Muscle layer of colon (tissue), 2 donors: ENCODE measurements around the gene SLC25A12.

Source experiments
- H3K27ac ChIP-seq: one replicate; pipeline ENCODE4 v1.7.0; 2013; ENCODE audit warnings: low read depth, mild to moderate bottlenecking, low read length, moderate library complexity
- H3K27me3 ChIP-seq, 2 donors: one replicate each; pipeline ENCODE4 v1.7.0; 2013; ENCODE audit warnings: low read length in 2 of 2, mild to moderate bottlenecking in 2 of 2; ENCODE audit not compliant: insufficient read depth in 2 of 2, control insufficient read depth in 1 of 2
- H3K36me3 ChIP-seq: one replicate; pipeline ENCODE4 v1.7.0; 2013; ENCODE audit warnings: mild to moderate bottlenecking, low read length; ENCODE audit not compliant: insufficient read depth
- H3K4me1 ChIP-seq: one replicate; pipeline ENCODE4 v1.7.0; 2013; ENCODE audit warnings: mild to moderate bottlenecking, low read length; ENCODE audit not compliant: insufficient read depth
- H3K4me3 ChIP-seq, 2 donors: one replicate each; pipeline ENCODE4 v1.7.0; 2013; ENCODE audit warnings: low read length in 2 of 2, low read depth in 1 of 2, mild to moderate bottlenecking in 1 of 2, moderate library complexity in 1 of 2
- H3K9ac ChIP-seq: one replicate; pipeline ENCODE4 v1.7.0; 2013; ENCODE audit warnings: low read length
- H3K9me3 ChIP-seq: one replicate; pipeline ENCODE4 v1.7.0; 2013; ENCODE audit warnings: mild to moderate bottlenecking, low read length
- donor health status: abdominal sarcoma.
- donor health status: Adenocarcinoma of cecum.

Gene SLC25A12, protein sequence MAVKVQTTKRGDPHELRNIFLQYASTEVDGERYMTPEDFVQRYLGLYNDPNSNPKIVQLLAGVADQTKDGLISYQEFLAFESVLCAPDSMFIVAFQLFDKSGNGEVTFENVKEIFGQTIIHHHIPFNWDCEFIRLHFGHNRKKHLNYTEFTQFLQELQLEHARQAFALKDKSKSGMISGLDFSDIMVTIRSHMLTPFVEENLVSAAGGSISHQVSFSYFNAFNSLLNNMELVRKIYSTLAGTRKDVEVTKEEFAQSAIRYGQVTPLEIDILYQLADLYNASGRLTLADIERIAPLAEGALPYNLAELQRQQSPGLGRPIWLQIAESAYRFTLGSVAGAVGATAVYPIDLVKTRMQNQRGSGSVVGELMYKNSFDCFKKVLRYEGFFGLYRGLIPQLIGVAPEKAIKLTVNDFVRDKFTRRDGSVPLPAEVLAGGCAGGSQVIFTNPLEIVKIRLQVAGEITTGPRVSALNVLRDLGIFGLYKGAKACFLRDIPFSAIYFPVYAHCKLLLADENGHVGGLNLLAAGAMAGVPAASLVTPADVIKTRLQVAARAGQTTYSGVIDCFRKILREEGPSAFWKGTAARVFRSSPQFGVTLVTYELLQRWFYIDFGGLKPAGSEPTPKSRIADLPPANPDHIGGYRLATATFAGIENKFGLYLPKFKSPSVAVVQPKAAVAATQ

DNA sequence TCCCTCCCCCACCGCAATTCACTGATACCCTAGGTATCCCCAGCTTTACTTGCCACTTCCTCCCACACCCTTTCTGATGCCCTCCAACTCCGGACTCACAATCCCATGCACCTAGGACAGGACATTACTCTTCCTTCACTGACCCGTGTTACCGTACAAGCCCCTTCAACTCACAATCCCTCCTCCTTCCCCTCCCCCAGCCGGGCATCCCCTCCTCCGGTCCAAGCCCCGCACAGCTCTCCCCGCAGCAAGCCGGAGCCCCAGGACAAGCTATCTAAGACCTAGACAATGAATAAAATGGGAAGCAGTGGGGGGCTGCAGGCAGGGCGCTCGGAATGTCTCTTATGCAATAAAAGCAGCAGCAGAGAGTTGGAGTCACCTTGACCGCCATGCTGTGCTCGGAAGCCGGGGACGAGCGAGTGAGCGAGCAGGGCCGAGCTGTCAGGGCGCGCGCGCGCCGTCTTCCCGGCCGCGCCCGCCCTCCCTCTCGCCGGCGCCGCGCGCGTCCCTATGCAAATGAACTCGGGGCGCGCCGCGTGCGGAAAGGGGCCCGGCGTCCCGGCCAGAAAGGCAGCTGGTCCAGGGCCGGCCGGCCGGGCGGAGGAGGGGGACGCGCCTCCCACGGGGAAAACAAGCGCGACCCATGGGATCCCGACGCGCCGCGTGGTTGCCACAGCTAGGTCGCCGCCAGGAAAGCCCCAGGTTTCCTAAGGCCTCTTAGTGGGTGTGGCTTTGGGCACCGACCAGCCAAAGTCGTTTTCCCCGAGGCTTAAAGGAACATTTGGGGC, at the start of gene SLC25A12:
Gene SLC25A12, minus strand, starts transcription at position 421 of the 788 bp plus-strand sequence. Its CDS starts 30 bp downstream, at position 391.
- Histone ChIP-seq H3K9me3 (no peaks in the 10 kb centered on the region), H3K4me1 (peaks cover 30% of the 10 kb centered on the region), H3K27ac (peak within 1 kb of the TSS; percentile 92), H3K36me3 (no peaks in the 10 kb centered on the region), H3K4me3 (peak within 1 kb of the TSS; percentile 78 to 89), H3K27me3 (no peaks in the 10 kb centered on the region), H3K9ac (peak within 1 kb of the TSS; percentile 78)

DNA sequence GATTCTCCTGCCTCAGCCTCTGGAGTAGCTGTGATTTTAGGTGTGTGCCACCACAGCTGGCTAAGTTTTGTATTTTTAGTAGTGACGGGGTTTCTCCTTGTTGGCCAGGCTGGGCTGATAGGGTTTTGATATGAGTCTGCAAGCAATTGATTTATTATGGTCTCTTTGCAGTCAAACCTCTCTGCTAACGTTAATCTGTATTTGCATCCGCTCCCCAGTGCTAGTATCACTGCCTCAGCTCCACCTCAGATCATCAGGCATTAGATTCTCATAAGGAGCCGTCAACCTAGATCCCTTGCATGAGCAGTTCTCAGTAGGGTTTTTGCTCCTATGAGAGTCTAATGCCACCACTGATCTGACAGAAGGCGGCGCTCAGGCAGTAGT, 47.3 kb upstream of the SLC25A12 start:
- Histone ChIP-seq H3K4me1 (peaks cover under 1% of the 10 kb centered on the region), H3K9me3 (no peaks in the 10 kb centered on the region), H3K9ac (no peak overlapping the region), H3K27ac (no peak overlapping the region), H3K36me3 (no peaks in the 10 kb centered on the region), H3K27me3 (no peaks in the 10 kb centered on the region), H3K4me3 (no peak overlapping the region)

DNA sequence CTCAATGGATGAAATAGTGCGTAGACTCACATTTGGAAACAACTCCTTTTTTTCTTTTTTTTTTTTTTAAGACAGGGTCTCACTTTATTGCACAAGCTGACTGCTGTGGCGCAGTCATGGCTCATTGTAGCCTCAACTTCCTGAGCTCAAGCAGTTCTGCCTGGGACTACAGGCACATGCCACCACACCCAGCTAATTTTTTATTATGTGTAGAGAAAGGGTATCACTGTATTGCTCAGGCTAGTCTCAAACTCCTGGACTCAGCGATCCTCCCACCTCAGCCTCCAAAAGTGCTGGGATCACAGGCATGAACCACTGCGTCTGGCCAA, 45.7 kb upstream of the SLC25A12 start:
- Histone ChIP-seq H3K27me3 (no peaks in the 10 kb centered on the region), H3K36me3 (no peaks in the 10 kb centered on the region), H3K4me1 (peaks cover 7% of the 10 kb centered on the region), H3K9ac (no peak overlapping the region), H3K9me3 (no peaks in the 10 kb centered on the region), H3K27ac (no peak overlapping the region), H3K4me3 (no peak overlapping the region)

DNA sequence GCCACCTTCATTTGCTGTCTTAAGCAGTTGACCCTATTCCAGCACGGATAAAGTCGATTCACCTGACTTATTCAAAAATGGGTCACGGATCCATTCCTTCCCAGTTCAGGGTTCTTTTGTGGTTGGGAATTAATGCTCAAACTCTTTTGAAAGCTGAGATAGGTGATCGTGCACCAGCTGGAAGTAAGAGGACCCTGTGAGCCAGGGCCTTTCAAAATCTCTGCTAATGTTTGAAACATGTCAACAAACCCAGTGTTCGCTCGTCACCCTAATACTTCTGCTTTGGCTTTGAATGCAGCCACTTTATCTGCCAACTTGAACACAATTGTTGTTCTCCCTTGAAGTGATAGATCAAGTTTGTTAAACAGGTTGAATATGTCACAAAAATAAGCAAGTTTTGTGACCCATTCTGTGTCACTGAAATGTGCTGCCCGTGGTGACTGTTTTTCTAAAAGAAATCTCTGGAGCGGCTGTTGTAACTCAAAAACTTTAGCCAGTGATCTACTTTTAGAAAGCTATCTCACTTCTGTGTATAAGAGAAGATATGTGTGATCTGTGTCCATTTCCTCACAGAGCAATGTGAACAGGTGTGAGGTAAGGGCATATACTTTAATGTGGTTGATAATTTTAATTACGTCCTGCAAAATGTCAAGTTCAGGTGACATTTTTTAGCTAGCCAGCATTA, 45.2 kb upstream of the SLC25A12 start:
- H3K9ac ChIP-seq: no peak overlapping the region
- no peaks in the 10 kb centered on the region for H3K27me3 ChIP-seq
- H3K27ac ChIP-seq: no peak overlapping the region
- H3K36me3 ChIP-seq: no peaks in the 10 kb centered on the region
- peaks cover 7% of the 10 kb centered on the region for H3K4me1 ChIP-seq
- no peaks in the 10 kb centered on the region for H3K9me3 ChIP-seq
- H3K4me3 ChIP-seq: no peak overlapping the region

DNA sequence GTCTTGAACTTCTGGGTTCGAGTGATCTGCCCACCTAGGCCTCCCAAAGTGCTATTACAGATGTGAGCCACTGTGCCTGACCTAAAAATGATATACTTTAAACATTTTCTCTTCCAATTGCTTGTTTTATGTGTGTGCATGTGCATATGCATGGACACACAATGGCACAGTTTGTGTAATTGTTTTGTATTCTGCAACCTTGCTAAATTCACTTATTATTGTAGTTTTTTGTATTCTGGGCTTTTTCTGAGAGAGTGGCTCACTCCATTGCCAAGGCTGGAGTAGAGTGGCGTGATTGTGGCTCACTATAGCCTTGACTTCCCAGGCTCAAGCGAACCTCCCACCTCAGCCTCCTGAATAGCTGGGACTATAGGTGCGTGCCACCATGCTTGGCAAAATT, 36.3 kb upstream of the SLC25A12 start:
- Histone ChIP-seq H3K27me3 (no peaks in the 10 kb centered on the region), H3K36me3 (peaks cover 8% of the 10 kb centered on the region), H3K9ac (no peak overlapping the region), H3K27ac (no peak overlapping the region), H3K9me3 (no peaks in the 10 kb centered on the region), H3K4me3 (no peak overlapping the region), H3K4me1 (no peaks in the 10 kb centered on the region)

DNA sequence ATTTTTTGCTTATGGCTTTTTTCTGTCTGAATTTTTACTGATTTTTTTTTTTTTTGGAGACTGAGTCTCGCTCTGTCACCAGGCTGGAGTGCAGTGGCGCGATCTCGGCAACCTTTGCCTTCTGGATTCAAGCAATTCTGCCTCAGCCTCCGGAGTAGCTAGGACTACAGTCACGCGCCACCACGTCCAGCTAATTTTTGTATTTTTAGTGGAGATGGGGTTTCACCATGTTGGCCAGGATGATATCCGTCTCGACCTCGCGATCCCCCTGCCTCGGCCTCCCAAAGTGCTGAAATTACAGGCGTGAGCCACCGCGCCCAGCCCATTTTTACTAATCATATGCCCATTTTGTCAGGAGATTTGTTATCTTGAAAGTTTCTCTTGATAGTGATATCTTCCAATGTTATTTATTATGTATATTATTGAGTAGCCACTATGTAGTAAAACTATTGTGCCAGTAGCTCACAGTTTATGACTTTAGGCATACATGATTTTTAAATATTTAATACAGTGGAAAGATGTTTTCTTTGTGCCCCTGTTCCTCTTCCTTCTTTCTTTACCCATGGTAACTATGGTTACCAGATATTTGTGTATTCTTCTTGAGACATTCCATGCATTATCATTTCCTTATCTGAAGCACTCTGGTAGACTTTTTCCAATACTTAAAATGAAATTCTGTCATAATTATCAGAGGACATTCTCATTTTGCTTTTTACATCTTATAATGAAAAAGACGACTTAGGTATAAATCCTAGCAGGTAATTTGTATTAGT, 30.3 kb upstream of the SLC25A12 start:
- H3K27ac ChIP-seq: no peak overlapping the region
- H3K4me3 ChIP-seq: peak overlapping the region in 1 of 2 donors; percentile 72
- H3K9ac ChIP-seq: no peak overlapping the region
- peaks cover 8% of the 10 kb centered on the region for H3K36me3 ChIP-seq
- no peaks in the 10 kb centered on the region for H3K9me3 ChIP-seq
- peaks cover 19% of the 10 kb centered on the region for H3K4me1 ChIP-seq
- H3K27me3 ChIP-seq: no peaks in the 10 kb centered on the region

DNA sequence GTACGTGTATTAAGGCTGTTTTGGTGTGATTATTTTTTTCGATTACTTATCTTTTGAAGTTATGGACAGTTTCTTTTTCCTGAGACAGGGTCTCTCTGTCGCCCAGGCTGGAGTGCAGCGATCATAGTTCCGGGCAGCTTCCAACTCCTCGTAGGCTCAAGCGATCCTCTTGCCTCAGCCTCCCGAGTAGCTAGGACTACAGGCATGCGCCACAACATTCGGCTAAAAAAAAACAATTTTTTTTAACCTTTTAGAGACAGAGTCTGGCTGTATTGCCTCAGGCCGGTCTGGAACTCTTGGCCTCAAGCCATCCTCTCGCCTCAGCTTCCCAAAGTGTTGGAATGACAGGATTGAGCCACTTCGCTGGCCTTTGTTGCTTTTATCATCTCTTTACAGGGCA, 29.2 kb upstream of the SLC25A12 start:
- Histone ChIP-seq H3K9me3 (no peaks in the 10 kb centered on the region), H3K27me3 (no peaks in the 10 kb centered on the region), H3K27ac (peak overlapping the region; percentile 95), H3K36me3 (peaks cover 8% of the 10 kb centered on the region), H3K4me3 (peak overlapping the region; percentile 64 to 72), H3K9ac (peak overlapping the region; percentile 84), H3K4me1 (peaks cover 19% of the 10 kb centered on the region)

DNA sequence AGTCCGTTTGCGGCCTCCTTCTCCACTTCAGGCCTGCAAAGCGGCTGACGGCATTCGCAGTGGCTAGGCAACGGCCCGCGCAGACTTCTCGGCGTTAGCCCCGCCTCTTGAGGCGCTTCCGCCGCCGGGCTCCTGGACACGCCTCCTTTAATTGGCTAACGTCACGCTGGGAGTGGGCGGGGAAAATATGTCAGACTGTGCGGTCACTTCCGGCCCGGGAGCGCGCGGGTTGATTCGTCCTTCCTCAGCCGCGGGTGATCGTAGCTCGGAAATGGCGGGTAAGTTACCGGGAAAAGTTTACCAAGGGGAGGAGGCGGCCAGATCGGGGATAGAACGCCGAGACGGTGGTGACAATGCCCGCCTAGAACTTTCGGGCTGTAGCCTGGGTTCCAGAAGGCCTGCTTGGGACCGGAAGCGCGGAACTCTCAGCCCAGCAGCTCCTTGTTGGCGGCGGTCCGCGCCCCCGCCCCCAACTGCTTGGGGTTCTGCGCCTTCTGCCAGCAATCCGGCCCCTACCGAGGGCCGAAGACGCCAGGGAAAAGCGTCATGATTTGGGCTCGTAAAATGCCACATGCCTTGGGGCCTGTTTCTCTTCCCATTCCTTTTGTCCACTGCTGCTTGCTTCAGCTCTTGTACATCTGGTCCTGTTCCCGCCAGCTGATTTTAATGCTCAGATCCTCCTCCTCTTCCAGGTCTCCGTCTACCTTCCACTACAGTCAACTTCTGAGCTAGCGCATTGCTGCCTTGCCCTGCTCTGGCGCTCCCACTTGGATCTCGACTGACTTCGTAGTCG, 28.4 kb upstream of the SLC25A12 start, which contains the start of gene HAT1:
Gene HAT1, plus strand, starts transcription at position 232 of the 793 bp plus-strand sequence. Its CDS starts 40 bp downstream, at position 272.
- Histone ChIP-seq H3K9ac (peak within 1 kb of the TSS; percentile 84), H3K36me3 (peaks cover 8% of the 10 kb centered on the region), H3K4me1 (peaks cover 19% of the 10 kb centered on the region), H3K27me3 (no peaks in the 10 kb centered on the region), H3K4me3 (peak within 1 kb of the TSS; percentile 64 to 72), H3K27ac (peak within 1 kb of the TSS; percentile 95), H3K9me3 (no peaks in the 10 kb centered on the region)

DNA sequence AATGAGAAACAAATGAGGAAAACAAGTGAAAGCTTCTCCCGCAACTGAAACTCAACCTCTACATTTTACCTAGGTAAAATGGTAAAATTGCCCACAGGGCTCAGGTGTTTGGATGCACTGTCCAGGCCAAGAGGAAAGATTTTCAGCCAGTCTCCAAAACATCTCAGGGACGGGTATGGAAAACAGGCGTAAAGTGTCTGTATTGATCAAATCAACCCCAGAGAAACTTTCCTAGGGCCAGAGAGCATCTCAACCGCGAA, 27.9 kb upstream of the SLC25A12 start:
- peak overlapping the region; percentile 57 for H3K9ac ChIP-seq
- peaks cover 19% of the 10 kb centered on the region for H3K4me1 ChIP-seq
- H3K27me3 ChIP-seq: no peaks in the 10 kb centered on the region
- H3K27ac ChIP-seq: peak overlapping the region; percentile 95
- H3K36me3 ChIP-seq: peaks cover 4% of the 10 kb centered on the region
- peak overlapping the region in 1 of 2 donors; percentile 72 for H3K4me3 ChIP-seq
- no peaks in the 10 kb centered on the region for H3K9me3 ChIP-seq

DNA sequence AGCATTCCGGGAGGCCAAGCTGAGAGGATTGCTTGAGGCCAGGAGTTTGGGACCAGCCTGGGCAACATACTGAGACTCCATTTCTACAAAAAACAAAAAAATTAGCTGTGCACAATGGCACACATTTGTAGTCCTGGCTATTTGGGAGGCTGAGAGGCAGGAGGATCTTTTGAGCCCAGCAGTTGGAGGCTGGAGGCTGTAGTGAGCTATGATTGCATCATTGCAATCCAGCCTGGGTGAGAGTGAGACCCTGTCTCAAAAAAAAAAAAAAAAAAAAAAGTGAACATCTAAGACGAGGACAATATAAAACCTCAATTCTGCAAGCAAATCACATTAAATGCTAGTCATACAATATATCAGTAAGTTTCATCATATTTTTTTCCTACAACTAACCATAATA, 25.4 kb upstream of the SLC25A12 start:
- Histone ChIP-seq H3K4me3 (no peak overlapping the region), H3K9ac (no peak overlapping the region), H3K27ac (no peak overlapping the region), H3K36me3 (no peaks in the 10 kb centered on the region), H3K27me3 (no peaks in the 10 kb centered on the region), H3K9me3 (no peaks in the 10 kb centered on the region), H3K4me1 (peaks cover 19% of the 10 kb centered on the region)
